Activated CD4-positive, alpha-beta T cell treated with anti-CD3 and anti-CD28 coated beads, Interleukin-2, amount 10 ng/mL, durations not matched to agents 24 days and 14 days (primary cell): Measurements from ENCODE around the gene COX4I2. TPM values are rescaled to one million over a fixed set of nuclear protein-coding genes. Genes with fewer than 3 reads are reported as not detected.
"Not testable (repeated sequence)": the region's sequence is repeated elsewhere in the genome, so short reads cannot be mapped to it uniquely, and the experiment has no call there.

Experiments used
- DNase-seq: peaks from one replicate; pipeline ENCODE4 v3.0.0; 2022
- H3K27ac Mint-ChIP-seq: one replicate; pipeline ENCODE4 v1.8.0; 2022; ENCODE audit warnings: mild to moderate bottlenecking, mixed read lengths
- H3K27me3 Mint-ChIP-seq: one replicate; pipeline ENCODE4 v1.8.0; 2022; ENCODE audit warnings: mixed read lengths
- H3K36me3 Mint-ChIP-seq: one replicate; pipeline ENCODE4 v1.8.0; 2022; ENCODE audit warnings: low read depth, mild to moderate bottlenecking, mixed read lengths
- H3K4me1 Mint-ChIP-seq: one replicate; pipeline ENCODE4 v1.8.0; 2021; ENCODE audit warnings: mixed read lengths
- H3K4me3 Mint-ChIP-seq: one replicate; pipeline ENCODE4 v1.8.0; 2022; ENCODE audit warnings: mild to moderate bottlenecking, moderate library complexity, mixed read lengths
- H3K9me3 Mint-ChIP-seq: one replicate; pipeline ENCODE4 v1.8.0; 2021; ENCODE audit warnings: mixed read lengths
- intact Hi-C: fragments of 100-400 bp; cut with micrococcal nuclease; formaldehyde crosslinking; loops from one replicate; pipeline ENCODE4 v1.15.1; 2023
- total RNA-seq: library from RNA; stranded (reverse); gene quantifications from 2 replicates; pipeline ENCODE4 v1.2.3, GENCODE V29; 2022

Gene COX4I2
- total RNA-seq, 1 donor from 2014 or later: not detected

DNA sequence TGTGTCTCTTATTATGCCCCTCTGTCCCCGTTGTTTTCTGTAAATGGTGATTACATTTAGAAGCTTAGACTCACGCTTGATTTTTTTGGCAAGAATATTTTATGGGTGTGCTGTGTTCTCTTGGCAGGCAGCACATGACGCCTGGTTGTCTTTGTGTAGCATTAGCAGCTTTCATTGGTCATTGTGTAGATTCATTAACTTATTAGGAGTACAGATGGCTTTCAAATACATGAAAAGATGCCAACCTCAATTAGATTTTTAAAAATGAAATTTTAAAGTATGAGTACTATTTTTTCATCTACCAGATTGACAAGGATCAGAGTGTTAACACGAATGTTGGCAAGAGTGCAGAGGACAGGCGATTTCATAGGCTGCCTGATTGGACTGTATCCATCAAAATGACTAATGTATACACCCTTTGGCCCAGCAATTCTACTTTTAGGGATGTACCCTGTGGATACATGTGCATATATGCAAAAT is 15.2 kb downstream of the COX4I2 start:
- intact Hi-C loops: no loop called here
- Mint-ChIP-seq H3K9me3 (no peaks in the 10 kb centered on the region), H3K27ac (no peak overlapping the region), H3K36me3 (peaks cover 2% of the 10 kb centered on the region), H3K4me3 (no peak overlapping the region), H3K4me1 (no peaks in the 10 kb centered on the region), H3K27me3 (peaks cover 6% of the 10 kb centered on the region)
- DNase-seq: no peak

DNA sequence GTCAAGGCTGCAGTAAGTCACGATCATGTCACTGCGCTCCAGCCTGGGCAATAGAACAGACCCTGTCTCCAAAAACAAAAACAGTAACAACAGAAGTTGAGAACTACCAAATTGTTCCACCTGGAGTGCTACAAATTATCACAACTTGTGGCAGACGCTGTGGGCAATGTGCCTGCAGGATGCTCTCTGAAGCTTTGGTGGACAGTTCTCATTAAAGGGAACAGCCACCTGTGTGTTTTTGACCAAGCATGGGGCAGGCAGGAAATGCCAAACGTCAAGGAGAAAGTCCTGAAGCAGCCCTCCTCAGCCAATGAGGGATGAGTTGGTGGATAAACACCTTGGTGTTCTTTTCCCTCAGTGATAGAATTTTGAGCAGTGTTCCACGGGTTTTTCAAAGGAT is 15.8 kb downstream of the COX4I2 start:
- H3K36me3 Mint-ChIP-seq: peaks cover 2% of the 10 kb centered on the region
- no peaks in the 10 kb centered on the region for H3K9me3 Mint-ChIP-seq

DNA sequence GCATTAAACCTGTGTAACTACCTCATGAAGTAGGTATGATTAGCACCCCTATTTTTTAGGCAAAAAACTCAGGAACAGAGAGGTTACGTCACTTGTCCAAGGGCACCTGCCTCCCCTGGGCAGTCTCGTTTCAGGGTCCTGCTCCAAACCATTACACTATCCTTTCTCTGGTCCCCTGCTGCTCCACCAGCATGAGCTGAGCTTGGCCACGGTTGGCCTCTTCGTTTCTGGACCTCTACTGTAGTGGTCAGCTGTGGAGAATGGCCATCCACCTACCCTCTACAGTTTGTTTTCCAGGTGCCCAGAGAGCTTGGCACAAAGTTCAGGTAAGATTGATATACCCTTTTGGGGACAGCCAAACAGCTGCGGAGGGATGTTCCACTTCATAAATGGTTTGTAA is 16.8 kb downstream of the COX4I2 start:
- Mint-ChIP-seq H3K27ac (no peak overlapping the region), H3K27me3 (peaks cover 6% of the 10 kb centered on the region), H3K4me1 (no peaks in the 10 kb centered on the region), H3K36me3 (peaks cover 4% of the 10 kb centered on the region), H3K4me3 (no peak overlapping the region), H3K9me3 (no peaks in the 10 kb centered on the region)
- intact Hi-C loops: no loop called here
- DNase-seq: no peak

More for the DNA sequence above, 15.8 kb downstream of the COX4I2 start:
- Mint-ChIP-seq H3K4me1 (no peaks in the 10 kb centered on the region), H3K27ac (no peak overlapping the region), H3K27me3 (peaks cover 6% of the 10 kb centered on the region), H3K4me3 (no peak overlapping the region)
- no peak for DNase-seq
- intact Hi-C loops: no loop called here

DNA sequence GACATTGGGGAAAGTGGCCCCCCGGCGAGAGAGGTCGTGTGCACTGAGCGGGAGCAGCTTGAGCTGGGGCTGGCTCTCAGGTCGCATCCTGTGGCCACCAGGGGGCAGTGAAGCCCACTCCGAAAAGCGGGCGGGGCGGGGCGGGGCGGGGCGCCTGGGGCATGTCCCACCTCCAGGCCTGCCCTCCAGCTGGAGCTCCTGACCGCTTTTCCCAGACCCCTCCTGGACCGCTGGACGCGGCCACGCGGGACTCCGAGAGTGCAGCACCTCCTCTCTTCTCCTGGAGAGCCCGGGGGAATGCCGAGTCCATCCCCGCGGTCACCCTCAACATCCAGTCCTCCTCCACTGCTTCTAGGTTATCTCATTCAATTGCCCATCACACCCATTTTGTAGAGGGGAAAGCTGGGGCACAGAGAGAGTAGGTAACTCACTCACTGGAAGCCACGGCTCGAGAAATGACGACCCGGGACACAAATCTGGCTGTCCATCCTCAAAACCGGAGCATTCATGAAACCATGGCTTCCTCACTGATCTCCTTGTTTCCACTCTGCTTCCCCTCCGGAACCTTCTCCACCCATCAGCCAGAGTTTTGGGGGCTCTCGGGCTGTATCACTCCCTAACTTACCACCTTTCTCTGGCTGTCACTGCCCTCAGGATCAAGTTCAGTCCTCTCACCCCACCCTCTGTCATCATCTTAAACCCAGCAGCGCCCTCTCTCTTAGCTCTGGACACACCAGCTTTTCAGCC is 24.1 kb downstream of the COX4I2 start:
- Mint-ChIP-seq H3K9me3 (no peaks in the 10 kb centered on the region), H3K36me3 (peaks cover 57% of the 10 kb centered on the region), H3K4me1 (peaks cover 47% of the 10 kb centered on the region)

DNA sequence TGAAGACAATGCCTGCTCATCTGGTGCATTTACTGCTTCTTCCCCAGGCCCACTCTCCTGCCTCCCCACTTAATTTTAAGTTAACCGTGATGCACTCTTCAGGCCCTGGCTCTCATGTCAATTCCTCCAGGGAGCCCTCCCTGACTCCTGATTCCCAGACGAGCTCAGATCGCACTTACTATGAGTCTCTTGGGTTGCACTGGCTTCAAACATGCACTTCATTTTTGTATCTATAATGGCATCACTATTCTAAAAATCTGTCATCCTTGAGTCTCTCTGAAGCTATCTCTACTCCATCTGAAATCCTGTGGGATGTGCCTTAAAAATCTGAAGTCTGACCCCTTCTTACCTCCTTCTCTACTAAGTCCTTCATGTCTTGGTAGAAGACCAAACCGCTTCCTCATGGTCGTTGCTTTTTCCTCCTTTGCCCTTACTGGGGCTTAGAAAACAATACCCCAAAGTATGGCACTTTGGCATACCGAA is 24.7 kb downstream of the COX4I2 start:
- no peaks in the 10 kb centered on the region for H3K9me3 Mint-ChIP-seq
- peaks cover 48% of the 10 kb centered on the region for H3K4me1 Mint-ChIP-seq
- H3K27ac Mint-ChIP-seq: peak overlapping the region; percentile 89
- H3K4me3 Mint-ChIP-seq: peak overlapping the region; percentile 78
- peaks cover 62% of the 10 kb centered on the region for H3K36me3 Mint-ChIP-seq
- intact Hi-C loops: no loop called here
- H3K27me3 Mint-ChIP-seq: no peaks in the 10 kb centered on the region
- no peak for DNase-seq

More for the DNA sequence above, 24.1 kb downstream of the COX4I2 start:
- Mint-ChIP-seq H3K27me3 (no peaks in the 10 kb centered on the region), H3K4me3 (peak overlapping the region; percentile 78), H3K27ac (peak overlapping the region; percentile 89)
- peak; percentile 92 for DNase-seq
- intact Hi-C loops: loop anchor here (1.0 to 2.0 kb wide), 2 partner anchors 13 to 62 kb away; no protein-coding TSS in a partner anchor

DNA sequence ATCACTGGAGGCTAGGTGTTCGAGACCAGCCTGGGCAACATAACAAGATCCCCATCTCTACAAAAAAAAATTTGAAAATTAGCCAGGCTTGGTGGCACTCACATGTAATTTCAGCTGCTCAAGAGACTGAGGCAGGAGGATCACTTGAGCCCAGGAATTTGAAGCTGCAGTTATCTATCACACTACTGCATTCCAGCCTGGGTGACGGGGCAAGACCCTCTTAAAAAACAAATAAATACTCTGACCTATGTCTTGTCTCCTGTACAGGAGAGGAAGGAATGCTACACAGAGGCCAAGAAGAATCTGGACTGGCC is 25.8 kb downstream of the COX4I2 start:
- peaks cover 70% of the 10 kb centered on the region for H3K36me3 Mint-ChIP-seq
- intact Hi-C loops: no loop called here
- peak overlapping the region; percentile 52 for H3K4me3 Mint-ChIP-seq
- peak overlapping the region; percentile 84 for H3K27ac Mint-ChIP-seq
- H3K9me3 Mint-ChIP-seq: no peaks in the 10 kb centered on the region
- H3K27me3 Mint-ChIP-seq: no peaks in the 10 kb centered on the region
- H3K4me1 Mint-ChIP-seq: peaks cover 56% of the 10 kb centered on the region
- DNase-seq: no peak

DNA sequence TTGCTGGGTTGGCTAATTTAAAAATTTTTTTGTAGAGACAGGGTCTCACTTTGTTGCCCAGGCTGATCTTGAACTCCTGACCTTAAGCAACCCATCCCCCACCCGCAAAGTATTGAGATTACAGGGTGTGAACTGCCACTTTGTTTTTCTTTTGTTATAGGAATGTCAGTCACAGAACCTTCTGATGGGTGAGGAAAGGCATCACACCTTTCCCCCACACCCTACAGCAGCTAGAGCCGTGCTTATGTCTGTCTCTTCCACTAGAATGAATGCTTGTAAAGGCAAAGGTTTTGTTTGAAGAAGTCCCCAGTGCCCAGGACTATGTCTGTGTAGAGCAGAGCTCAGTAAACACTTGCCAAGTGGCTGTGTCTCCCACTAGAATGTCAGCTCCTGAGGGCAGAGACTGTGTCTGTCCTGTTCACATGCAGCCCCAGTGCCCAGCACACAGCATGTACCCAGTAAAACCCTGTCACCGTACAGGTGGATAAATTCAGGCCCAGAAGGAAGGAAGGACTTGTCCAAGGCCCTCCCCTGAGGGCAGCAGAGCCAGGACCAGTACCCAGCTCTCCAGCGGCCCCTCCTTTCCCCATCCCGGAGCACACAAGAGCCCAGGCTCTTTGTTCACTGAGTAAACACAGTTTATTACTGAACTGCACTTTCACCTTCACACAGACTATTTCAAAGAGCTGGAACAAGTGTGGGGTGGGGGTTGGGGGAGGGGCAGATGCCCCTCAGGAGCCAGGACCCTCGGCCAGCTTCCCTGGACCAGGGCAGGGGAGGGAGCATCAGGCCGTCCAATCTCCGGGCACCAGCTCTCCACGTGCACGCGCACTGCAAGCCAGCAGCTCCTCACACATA is 26.4 kb downstream of the COX4I2 start:
- intact Hi-C loops: no loop called here
- Mint-ChIP-seq H3K27me3 (no peaks in the 10 kb centered on the region), H3K27ac (peak overlapping the region; percentile 84), H3K9me3 (no peaks in the 10 kb centered on the region), H3K4me3 (peak overlapping the region; percentile 52), H3K4me1 (peaks cover 57% of the 10 kb centered on the region), H3K36me3 (peaks cover 70% of the 10 kb centered on the region)
- no peak for DNase-seq

DNA sequence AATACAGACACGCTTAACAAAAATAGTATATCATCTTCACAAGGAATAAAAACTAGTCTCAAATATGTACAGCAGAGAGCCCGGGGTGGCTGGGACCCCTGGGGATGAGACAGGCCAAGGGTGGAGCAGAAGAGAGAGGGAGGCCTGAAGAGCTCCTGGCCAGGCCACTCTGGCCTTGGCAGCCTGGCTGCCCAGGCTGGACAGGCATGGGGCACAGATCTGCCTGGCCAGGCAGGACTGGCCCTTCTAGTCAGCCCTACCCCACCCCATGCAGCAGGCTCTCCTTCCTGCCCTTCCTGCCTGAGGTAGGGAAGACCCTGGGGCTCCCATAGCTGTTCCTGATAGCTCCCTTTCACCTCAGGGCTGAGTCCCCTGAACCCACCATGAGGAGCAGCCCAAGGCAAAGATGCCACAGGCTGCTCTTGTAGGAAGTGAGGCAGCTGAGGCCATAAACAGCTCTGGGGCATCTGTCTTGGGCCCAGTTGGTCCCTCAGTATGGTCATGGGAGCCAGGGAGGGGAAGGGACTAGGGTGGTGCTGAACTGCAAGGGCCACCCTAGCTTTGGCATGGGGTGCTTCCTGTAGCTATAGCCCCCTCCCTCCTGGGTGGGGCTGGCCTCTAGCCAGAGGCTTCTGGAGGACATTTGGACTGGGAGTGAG is 27.1 kb downstream of the COX4I2 start:
- H3K9me3 Mint-ChIP-seq: no peaks in the 10 kb centered on the region
- no peak overlapping the region for H3K4me3 Mint-ChIP-seq
- peak overlapping the region; percentile 81 for H3K27ac Mint-ChIP-seq
- peaks cover 65% of the 10 kb centered on the region for H3K4me1 Mint-ChIP-seq
- intact Hi-C loops: no loop called here
- no peak for DNase-seq
- H3K27me3 Mint-ChIP-seq: no peaks in the 10 kb centered on the region
- peaks cover 77% of the 10 kb centered on the region for H3K36me3 Mint-ChIP-seq

DNA sequence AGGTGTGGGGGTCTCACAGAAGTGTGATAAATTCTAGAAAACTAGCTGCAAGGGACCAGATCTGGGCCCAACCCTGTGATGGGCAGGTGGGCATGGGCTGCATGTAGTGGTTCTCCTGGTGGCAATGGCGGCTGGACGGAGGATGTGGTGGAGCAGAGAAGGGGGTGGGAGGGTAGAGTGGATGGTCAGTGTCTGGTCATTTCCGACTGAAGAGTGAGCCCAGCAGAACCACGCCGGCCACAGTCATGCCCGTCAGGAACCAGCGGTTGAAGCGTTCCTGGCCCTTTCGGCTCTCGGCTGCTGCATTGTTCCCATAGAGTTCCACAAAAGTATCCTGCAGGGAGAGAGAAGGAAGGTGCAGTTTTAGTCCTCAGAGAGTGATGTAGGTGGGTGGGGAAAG is 28.0 kb downstream of the COX4I2 start:
- intact Hi-C loops: loop anchor here (2.0 kb wide), 1 partner anchor 15 kb away; no protein-coding TSS in a partner anchor
- Mint-ChIP-seq H3K27ac (peak overlapping the region; percentile 56), H3K9me3 (no peaks in the 10 kb centered on the region), H3K4me3 (no peak overlapping the region), H3K4me1 (peaks cover 68% of the 10 kb centered on the region), H3K27me3 (no peaks in the 10 kb centered on the region), H3K36me3 (peaks cover 82% of the 10 kb centered on the region)
- no peak for DNase-seq

DNA sequence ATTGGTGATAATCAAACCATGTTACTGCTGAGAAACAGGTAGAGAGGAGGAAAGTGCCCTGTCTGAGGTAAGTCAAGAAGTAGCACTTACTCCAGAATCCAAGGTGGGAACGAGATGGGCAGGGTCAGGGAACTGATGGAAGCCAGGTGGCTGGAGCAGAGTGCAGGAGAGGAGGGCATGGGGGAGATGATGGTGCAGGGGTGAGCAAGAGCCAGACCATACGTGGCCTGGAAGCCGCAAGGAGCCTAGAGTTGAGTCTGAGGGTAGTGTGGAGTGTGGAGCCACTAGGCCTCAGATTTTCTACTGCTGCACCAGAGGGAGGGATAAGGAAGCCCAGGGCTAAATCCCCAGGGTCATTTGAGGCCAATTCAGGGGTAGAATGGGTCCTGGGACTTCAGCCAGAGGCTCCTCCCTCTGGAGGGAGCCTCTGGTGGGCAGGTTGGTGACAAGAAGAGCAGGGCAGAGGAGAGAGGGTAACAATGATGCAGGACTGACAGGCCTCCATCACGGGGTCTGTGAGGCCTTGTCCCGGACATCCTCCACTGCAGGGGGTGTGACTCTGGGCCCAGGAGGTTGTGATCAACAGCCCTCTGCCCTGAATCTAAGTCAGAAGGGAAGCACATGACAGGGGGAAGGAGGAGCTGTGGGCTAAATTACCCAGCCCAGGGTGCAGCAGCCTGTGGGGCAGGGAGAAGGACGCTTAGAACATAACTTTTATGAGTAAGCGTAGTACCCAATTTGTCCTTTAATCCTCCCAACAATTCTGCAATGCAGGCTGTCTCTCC is 28.7 kb downstream of the COX4I2 start:
- Mint-ChIP-seq H3K4me3 (peak overlapping the region; percentile 44), H3K9me3 (no peaks in the 10 kb centered on the region), H3K4me1 (peaks cover 68% of the 10 kb centered on the region), H3K36me3 (peaks cover 83% of the 10 kb centered on the region), H3K27ac (peak overlapping the region; percentile 76), H3K27me3 (no peaks in the 10 kb centered on the region)
- intact Hi-C loops: loop anchor here (2.0 kb wide), 1 partner anchor 14 kb away; no protein-coding TSS in a partner anchor
- DNase-seq: peak; percentile 74

DNA sequence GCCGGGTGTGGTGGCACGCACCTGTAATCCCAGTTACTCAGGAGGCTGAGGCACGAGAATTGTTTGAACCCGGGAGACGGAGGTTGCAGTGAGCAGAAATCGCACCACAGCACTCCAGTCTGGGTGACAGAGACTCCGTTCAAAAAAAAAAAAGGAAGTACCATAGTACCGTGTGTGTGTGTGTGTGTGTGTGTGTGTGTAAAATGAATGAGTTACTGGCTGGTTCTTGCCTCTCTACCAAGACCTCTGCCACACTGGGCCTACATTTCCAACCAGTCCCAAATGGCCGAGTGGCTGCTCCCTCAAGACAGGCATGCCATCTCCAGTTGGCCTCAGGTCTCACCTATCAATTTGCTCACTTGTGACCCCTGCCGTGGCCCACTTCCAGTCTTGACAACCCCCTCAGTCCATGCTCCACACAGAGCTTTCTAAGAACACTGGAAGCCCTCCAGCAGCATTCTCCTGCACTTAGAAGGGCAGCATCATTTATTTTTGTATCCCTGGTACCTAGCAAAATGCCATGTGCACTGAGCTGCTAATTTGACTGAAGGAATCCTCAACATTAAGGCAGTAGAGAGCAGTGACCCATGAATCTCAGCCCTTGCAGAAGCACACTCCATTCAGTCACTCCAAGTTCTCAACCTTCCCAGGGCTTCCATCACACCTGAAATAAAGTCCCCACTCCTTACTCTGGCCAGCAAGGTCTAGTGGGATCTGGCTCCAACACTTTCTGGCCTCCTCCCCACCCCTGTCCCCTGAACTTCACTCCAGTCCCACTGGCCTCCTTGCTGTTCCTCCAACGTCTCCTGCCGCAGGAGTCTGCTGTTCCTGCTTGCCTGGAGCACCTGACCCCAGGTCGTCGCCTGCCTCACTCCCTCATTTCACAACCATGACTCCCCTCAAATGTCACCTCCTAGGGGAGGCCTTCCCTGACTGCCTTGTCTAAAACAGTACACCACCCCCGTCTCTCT is 29.9 kb downstream of the COX4I2 start:
- intact Hi-C loops: loop anchor here (2.0 kb wide), 1 partner anchor 13 kb away; no protein-coding TSS in a partner anchor
- Mint-ChIP-seq H3K4me1 (peaks cover 66% of the 10 kb centered on the region), H3K36me3 (peaks cover 81% of the 10 kb centered on the region), H3K9me3 (no peaks in the 10 kb centered on the region), H3K4me3 (peak overlapping the region; percentile 47), H3K27me3 (no peaks in the 10 kb centered on the region), H3K27ac (peak overlapping the region; percentile 70)
- DNase-seq: no peak

DNA sequence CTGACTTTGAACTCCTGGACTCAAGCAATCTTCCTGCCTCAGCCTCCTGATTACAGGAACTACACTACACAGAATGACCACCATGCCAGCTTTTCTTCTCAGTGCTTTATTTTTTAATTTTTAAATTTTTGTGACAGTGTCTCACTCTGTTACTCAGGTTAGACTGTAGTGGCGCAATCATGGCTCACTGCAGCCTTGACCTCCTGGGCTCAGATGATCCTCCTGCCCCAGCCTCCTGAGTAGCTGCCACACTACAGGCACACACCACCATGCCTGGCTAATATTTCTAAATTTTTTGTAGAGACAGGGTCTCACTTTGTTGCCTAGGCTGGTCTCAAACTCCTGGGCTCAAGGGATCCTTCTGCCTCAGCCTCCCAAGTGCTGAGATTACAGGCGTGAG is 31.2 kb downstream of the COX4I2 start:
- H3K27ac Mint-ChIP-seq: peak overlapping the region; percentile 73
- H3K4me3 Mint-ChIP-seq, DNase-seq, H3K27me3 Mint-ChIP-seq, H3K9me3 Mint-ChIP-seq, intact Hi-C loops: not testable (repeated sequence)
- H3K36me3 Mint-ChIP-seq: peaks cover 80% of the 10 kb centered on the region
- peaks cover 65% of the 10 kb centered on the region for H3K4me1 Mint-ChIP-seq
